Choroid plexus epithelial cell (primary cell): ENCODE measurements around the gene XRCC5.

ENCODE experiments used
- DNase-seq: peaks from one replicate; pipeline ENCODE4 v3.0.0-alpha.2; 2010; ENCODE audit warnings: low read depth
- H3K4me3 ChIP-seq: 2 replicates; pipeline ENCODE4 v1.5.1; 2011; ENCODE audit warnings: low read depth, mild to moderate bottlenecking, control low read depth, low read length, moderate library complexity
- TF ChIP-seq, protein P1 (sequence below): conservative IDR thresholded peaks from 2 replicates; pipeline ENCODE4 v1.5.1; 2011; ENCODE audit warnings: low read depth, mild to moderate bottlenecking, control low read depth, inconsistent platforms, low read length, moderate library complexity

The XRCC5 gene

DNA sequence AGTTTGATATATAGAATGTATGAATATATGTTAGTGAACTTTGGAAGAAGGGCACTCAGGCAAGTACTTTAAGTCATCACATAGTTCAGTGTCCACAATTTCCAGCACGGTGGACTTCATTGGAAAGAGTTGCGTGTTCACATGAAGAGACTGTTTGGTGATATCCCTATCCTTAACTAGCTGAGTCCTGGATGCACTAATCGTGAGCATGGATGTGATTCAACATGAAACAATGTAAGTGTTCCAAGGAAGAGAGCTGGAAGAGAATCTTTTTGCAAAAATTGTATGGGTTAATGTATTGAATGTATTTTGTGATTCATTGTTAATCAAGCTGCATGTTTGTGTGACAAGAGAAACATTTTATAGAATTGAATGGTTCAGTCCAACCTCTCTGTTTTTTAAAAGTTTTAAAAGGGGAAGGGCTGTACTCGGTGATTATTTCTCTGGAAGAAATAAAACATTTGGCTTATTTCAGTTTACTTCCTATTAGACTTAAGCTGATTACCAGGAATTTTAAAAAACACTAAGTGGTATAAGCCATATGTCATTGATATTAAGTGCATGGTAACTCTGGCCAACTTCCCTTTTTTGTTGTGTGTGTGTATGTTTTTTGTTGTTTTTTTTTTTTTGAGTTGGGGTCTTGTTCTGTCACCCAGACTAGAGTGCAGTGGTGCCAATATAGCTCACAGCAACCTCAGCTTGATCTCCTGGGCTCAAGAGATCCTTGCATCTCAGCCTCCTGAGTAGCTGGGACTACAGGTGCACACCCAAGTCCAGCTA, 8.6 kb downstream of the XRCC5 start:
- H3K4me3 ChIP-seq, result no peak overlapping the region
- no peak for DNase-seq
- TF ChIP-seq, protein P1, sequence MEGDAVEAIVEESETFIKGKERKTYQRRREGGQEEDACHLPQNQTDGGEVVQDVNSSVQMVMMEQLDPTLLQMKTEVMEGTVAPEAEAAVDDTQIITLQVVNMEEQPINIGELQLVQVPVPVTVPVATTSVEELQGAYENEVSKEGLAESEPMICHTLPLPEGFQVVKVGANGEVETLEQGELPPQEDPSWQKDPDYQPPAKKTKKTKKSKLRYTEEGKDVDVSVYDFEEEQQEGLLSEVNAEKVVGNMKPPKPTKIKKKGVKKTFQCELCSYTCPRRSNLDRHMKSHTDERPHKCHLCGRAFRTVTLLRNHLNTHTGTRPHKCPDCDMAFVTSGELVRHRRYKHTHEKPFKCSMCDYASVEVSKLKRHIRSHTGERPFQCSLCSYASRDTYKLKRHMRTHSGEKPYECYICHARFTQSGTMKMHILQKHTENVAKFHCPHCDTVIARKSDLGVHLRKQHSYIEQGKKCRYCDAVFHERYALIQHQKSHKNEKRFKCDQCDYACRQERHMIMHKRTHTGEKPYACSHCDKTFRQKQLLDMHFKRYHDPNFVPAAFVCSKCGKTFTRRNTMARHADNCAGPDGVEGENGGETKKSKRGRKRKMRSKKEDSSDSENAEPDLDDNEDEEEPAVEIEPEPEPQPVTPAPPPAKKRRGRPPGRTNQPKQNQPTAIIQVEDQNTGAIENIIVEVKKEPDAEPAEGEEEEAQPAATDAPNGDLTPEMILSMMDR, result no peak

DNA sequence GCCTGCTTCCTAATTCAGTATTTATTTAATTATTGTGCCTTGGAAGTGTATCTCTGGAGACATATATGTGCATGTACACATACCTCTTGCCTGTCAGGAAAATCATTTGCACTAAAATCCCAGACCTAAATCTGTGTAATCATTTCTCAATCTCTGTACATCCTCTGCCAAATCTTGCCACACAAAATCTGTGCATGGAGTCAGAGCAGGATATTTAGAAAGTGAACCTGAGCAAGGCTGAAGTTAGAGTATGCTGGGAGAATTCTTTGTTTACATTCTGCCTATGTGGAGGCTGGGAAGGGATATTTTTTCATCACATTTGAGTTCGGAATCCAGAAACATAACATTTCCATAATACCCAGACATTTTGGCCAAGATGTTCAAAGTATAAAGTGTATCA, 9.3 kb downstream of the XRCC5 start:
- DNase-seq, result peak; percentile 26
- TF ChIP-seq, protein P1, result no peak
- no peak overlapping the region for H3K4me3 ChIP-seq

DNA sequence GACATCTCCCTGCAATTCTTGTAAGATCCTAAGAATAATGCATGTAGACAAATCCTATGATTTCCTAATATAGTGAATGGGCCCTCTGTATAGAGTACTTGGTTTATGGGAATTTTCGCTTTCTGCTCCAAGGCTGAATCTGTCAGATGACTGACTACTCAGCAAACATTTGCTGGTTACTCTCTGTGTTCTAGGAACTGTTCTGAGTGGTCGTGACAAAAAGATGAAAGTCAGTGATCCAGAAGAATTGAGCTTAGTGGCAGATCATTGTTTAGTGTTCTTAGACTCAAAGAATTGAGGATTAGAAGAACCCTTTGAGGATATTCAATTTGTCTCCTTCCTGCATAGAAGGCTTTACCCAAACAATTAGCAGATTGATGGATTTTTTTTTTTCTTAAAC, 10.0 kb downstream of the XRCC5 start:
- no peak overlapping the region for H3K4me3 ChIP-seq
- TF ChIP-seq, protein P1, result no peak
- no peak for DNase-seq

DNA sequence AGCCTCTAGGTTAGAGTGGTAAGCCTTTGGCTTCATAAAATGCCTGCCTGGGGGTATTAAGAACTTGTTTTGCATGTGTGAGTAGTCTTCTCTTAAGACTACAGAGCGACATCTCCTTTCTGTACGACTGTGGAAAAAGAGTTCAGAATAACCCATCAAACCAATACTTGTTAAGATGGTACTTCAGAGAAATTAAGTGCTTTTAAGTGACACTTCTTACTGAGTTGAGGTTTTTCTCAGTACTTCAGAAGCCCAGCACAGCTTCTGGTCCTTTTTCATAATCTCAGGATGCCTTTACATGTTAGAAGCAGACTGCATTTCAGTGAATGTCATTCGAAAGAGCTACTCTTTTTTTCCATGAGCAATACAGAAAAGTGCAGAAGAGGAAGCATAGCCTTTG, 10.8 kb downstream of the XRCC5 start:
- H3K4me3 ChIP-seq, result no peak overlapping the region
- TF ChIP-seq, protein P1, result no peak
- DNase-seq, result no peak

DNA sequence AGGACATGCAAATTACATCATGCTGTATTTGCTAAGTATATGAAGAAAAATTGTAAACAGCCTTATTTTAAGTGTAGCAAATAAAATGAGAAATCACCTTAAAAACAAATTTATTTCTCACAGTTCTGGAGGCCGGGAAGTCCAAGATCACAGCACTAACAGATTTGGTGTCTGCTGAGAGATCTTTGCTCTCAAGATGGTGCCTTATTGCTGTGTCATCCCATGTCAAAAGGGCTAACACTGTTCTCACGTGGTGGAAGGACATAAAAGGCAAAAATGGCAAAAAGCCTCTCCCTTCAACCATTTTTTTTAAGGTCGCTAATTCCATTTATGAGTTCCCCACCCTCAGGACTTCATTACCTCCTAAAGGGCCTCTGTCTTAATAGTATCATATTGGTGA, 12.1 kb downstream of the XRCC5 start:
- no peak for DNase-seq
- no peak overlapping the region for H3K4me3 ChIP-seq
- TF ChIP-seq, protein P1, result no peak

DNA sequence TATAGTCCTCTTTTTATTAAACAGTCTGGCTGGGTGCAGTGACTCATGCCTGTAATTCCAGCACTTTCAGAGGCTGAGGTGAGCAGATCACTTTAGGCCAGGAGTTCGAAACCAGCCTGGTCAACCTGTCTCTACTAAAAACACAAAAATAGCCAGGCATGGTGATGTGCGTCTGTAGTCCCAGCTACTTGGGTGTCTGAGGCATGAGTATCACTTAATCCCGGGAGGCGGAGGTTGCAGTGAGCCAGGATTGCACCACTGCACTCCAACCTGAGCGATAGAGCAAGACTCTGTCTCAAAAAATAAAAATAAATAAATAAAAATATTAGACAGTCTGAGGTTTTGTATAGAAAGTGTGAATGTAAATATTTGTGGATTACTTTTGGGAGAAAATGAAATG, 17.8 kb downstream of the XRCC5 start:
- no peak overlapping the region for H3K4me3 ChIP-seq
- TF ChIP-seq, protein P1, result no peak
- DNase-seq, result no peak

GRCh38 chr2:216130346-216130971, 21.3 kb downstream of the XRCC5 start:
- peak; percentile 56 for DNase-seq
- H3K4me3 ChIP-seq, result no peak overlapping the region
- TF ChIP-seq, protein P1, result peak; percentile 20
